ENCODE results near the gene OLFML2B. TPM values are rescaled to one million over a fixed set of nuclear protein-coding genes. Genes with fewer than 3 reads are reported as not detected.

The OLFML2B gene
- total and polyA plus RNA-seq, 8 donors: 0.31 to 56.0 (median 1.7) TPM; not detected in 1

- peaks cover under 1 to 6% (median 5%) of the 10 kb centered on the region in 4 donors for H3K36me3 ChIP-seq
- DNase-seq: no peak
- TF ChIP-seq CTCF (IDR thresholded peaks at IDR 0.05) (no peak), POLR2A (IDR thresholded peaks at IDR 0.05) (no peak), EP300 (IDR thresholded peaks at IDR 0.05) (no peak), POLR2AphosphoS5 (IDR thresholded peaks at IDR 0.05) (no peak)
- intact Hi-C loops (cut with DNase I; ENCODE audit: low total_unique reads): no loop called here
- peaks cover 0 to 16% (median 6%) of the 10 kb centered on the region in 4 donors for H3K4me1 ChIP-seq
- 82 to 92% (median 89%) methylated on average over 5 of the region's 5 CpGs for WGBS, 5 donors
- peak overlapping the region in 1 of 5 donors; percentile 28 for H3K27ac ChIP-seq
- H3K27me3 ChIP-seq: no peaks in the 10 kb centered on the region
- H3K4me3 ChIP-seq: no peak overlapping the region
- H3K9me3 ChIP-seq: no peaks in the 10 kb centered on the region
Measured at GRCh38 chr1:161953256-161953920, 70.3 kb downstream of the OLFML2B start.

GRCh38 chr1:161952607-161953172, 71.0 kb downstream of the OLFML2B start:
- intact Hi-C loops (cut with DNase I; ENCODE audit: low total_unique reads): no loop called here
- Histone ChIP-seq H3K27me3 (no peaks in the 10 kb centered on the region), H3K27ac (no peak overlapping the region), H3K4me1 (peaks cover 0 to 16% (median 6%) of the 10 kb centered on the region in 4 donors), H3K36me3 (no peaks in the 10 kb centered on the region), H3K9me3 (no peaks in the 10 kb centered on the region), H3K4me3 (no peak overlapping the region)
- no peak for DNase-seq
- TF ChIP-seq POLR2AphosphoS5 (IDR thresholded peaks at IDR 0.05) (no peak), POLR2A (IDR thresholded peaks at IDR 0.05) (no peak), EP300 (IDR thresholded peaks at IDR 0.05) (no peak), CTCF (IDR thresholded peaks at IDR 0.05) (no peak)
- 91 to 96% (median 93%) methylated on average over 3 of the region's 3 CpGs for WGBS, 5 donors

GRCh38 chr1:161951646-161952045, 72.0 kb downstream of the OLFML2B start:
- Histone ChIP-seq H3K4me3 (no peak overlapping the region), H3K9me3 (no peaks in the 10 kb centered on the region), H3K27me3 (no peaks in the 10 kb centered on the region), H3K27ac (no peak overlapping the region), H3K36me3 (no peaks in the 10 kb centered on the region), H3K4me1 (peaks cover 0 to 16% (median 6%) of the 10 kb centered on the region in 4 donors)
- no peak for TF ChIP-seq POLR2A (IDR thresholded peaks at IDR 0.05)
- TF ChIP-seq CTCF (IDR thresholded peaks at IDR 0.05): no peak
- no peak for TF ChIP-seq POLR2AphosphoS5 (IDR thresholded peaks at IDR 0.05)
- TF ChIP-seq EP300 (IDR thresholded peaks at IDR 0.05): no peak
- intact Hi-C loops (cut with DNase I; ENCODE audit: low total_unique reads): no loop called here
- WGBS, 5 donors: 94 to 100% (median 95%) methylated on average over 1 of the region's 1 CpG
- DNase-seq: no peak

GRCh38 chr1:161950377-161950776, 73.3 kb downstream of the OLFML2B start:
- H3K9me3 ChIP-seq: no peaks in the 10 kb centered on the region
- no peaks in the 10 kb centered on the region for H3K27me3 ChIP-seq
- 90 to 100% (median 95%) methylated on average over 1 of the region's 1 CpG for WGBS, 5 donors
- no peak for DNase-seq
- TF ChIP-seq POLR2AphosphoS5 (IDR thresholded peaks at IDR 0.05) (no peak), POLR2A (IDR thresholded peaks at IDR 0.05) (no peak), EP300 (IDR thresholded peaks at IDR 0.05) (no peak), CTCF (IDR thresholded peaks at IDR 0.05) (no peak)
- no peak overlapping the region for H3K27ac ChIP-seq
- intact Hi-C loops (cut with DNase I; ENCODE audit: low total_unique reads): no loop called here
- no peak overlapping the region for H3K4me3 ChIP-seq
- peaks cover 0 to 16% (median 6%) of the 10 kb centered on the region in 4 donors for H3K4me1 ChIP-seq
- peaks cover 0 to 7% (median 3%) of the 10 kb centered on the region in 4 donors for H3K36me3 ChIP-seq
